Measurements from ENCODE around the gene ATP6V1G2.

- TF ChIP-seq, protein P1, sequence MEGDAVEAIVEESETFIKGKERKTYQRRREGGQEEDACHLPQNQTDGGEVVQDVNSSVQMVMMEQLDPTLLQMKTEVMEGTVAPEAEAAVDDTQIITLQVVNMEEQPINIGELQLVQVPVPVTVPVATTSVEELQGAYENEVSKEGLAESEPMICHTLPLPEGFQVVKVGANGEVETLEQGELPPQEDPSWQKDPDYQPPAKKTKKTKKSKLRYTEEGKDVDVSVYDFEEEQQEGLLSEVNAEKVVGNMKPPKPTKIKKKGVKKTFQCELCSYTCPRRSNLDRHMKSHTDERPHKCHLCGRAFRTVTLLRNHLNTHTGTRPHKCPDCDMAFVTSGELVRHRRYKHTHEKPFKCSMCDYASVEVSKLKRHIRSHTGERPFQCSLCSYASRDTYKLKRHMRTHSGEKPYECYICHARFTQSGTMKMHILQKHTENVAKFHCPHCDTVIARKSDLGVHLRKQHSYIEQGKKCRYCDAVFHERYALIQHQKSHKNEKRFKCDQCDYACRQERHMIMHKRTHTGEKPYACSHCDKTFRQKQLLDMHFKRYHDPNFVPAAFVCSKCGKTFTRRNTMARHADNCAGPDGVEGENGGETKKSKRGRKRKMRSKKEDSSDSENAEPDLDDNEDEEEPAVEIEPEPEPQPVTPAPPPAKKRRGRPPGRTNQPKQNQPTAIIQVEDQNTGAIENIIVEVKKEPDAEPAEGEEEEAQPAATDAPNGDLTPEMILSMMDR (IDR thresholded peaks at IDR 0.05) = no peak
- no peak for TF ChIP-seq EZH2 (IDR thresholded peaks at IDR 0.05)
These were observed 734 bp upstream of the ATP6V1G2 start, which contains the start of gene NFKBIL1 for GRCh38 chr6:31546958-31547726.

Measured in neural progenitor cell (in vitro differentiated cells).